HG02759 (cell line): Measurements from ENCODE around the gene MLLT10.
"Not testable (repeated sequence)": the region's sequence is repeated elsewhere in the genome, so short reads cannot be mapped to it uniquely, and the experiment has no call there.

Experiments used
- ATAC-seq: cut with Tn5 transposase; IDR thresholded peaks from one replicate; pipeline ENCODE4 v1.9.1; 2021; ENCODE audit warnings: mild to moderate bottlenecking, moderate library complexity; ENCODE audit not compliant: unreplicated experiment

The MLLT10 gene

DNA sequence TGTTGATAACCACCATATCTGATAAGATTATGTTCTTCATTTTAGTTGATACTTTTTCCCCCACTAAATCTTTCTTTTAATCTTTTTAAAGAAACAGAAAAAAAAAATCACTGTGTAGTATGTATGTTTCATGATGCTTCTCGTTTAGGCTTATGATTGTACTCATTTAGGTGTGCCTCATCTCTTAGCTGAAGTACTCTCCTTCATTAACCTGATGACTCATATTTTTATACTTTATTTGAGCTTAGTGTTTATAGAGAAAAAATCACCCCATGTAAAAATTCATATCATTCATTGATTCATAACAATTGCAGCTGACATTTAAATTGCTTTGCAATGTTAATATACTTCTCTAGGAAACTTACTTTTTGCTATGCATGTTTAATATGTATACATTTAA lies 158.9 kb downstream of the MLLT10 start:
- no peak for ATAC-seq

DNA sequence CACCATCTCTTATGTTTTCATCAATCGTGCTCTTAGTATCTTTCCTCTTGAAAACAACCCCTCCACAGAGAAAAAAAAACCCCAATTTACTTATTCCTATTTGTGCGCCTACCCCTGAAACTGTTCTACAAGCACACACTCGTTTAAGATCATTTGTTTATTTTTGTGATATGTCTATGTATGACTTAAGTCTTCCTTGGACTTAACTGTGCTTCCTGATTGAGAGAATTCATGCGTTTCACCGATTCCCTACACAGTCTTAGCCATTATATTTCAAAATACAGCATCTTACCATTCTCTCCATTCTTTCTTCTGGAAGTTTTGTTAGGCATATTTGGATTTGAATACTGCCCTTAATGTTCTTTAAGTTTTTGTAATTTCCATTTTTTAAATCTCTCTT lies 159.4 kb downstream of the MLLT10 start:
- no peak for ATAC-seq

DNA sequence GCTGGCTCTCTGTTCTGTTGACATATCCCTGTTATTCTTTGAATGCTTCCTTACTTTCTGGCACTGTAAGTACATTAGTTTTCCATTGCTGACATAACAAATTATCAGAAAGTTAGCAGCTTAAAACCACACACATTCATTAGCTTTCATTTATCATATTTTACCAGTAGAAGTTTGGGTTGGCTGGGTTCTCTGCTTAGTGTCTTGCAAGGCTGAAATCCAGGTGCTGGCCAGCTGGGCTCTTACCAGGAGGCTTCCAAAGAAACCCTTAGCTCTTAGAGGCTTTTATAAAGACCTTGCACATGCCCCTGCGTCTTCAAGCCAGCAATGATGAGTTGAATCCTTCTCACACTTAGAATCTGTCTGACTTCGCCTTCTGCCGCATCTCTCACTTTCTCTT lies 160.6 kb downstream of the MLLT10 start:
- no peak for ATAC-seq

DNA sequence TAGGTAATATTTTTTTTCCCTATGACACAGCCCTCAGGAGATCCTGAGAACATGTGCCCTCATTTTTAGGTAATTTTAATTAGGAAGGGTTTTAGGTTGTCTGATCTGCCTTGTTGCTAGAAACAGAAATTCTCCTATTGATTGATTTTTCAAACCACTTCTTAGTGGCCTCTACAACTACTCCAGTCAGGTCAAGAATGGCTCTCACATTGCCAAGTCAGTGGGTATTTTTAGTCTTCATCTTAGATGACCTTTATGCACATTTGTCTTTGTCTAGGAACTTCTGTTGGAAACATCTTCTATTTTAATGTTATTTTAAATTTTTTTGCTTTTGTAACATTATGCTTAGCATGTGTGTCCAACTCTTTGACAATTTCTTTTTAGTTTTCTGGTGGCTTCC lies 162.3 kb downstream of the MLLT10 start:
- no peak for ATAC-seq

DNA sequence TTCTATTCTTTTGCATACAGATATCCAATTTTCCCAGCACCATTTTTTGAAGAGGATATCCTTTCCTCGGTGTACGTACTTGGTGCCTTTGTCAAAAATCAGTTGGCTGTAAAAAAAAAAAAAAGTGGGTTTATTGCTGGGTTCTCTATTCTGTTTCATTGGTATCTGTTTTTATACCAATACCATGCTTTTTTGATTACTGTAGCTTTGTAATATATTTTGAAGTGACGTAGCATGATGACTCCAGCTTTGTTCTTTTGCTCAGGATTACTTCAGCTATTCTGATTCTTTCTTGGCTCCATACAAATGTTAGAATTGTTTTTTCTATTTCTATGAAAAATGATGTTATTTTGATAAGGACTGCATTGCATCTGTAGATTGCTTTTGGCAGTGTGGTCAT lies 165.5 kb downstream of the MLLT10 start:
- no peak for ATAC-seq

DNA sequence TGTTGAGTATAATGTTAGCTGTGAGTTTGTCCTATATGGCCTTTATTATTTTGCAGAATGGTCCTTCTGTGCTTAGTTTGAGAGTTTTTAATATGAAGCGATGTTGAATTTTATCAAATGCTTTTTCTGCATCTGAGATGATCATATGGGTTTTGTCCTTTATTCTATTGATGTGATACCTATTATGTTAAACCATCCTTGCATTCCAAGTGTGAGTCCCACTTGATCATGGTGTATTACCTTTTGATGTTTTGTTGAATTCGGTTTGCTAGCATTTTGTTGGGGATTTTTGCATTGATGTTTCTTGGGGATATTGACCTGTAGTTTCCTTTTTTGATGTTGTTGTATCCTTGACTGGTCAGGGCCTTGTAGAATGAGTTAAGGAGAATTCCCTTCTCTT lies 166.4 kb downstream of the MLLT10 start:
- no peak for ATAC-seq

DNA sequence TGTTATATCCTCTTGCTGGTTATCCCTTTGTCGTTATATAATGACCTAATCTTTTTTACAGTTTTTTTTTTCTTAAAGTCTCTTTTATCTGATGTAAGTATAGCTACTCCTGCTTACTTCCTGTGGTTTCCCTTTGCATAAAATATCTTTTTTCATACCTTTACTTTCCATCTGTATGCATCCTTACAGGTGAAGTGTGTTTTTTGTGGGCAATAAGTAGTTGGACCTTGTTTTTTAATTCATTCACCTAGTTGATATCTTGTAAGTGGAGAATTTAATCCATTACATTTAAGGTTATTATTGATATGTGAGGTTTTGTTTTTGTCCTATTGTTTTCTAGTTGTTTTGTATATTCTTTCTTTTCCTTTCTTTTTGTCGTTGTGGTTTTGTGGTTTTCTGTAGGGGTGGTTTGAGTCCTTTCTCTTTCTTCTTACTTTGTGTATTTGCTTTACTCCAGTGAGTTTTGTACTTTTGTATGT lies 168.6 kb downstream of the MLLT10 start:
- peak; percentile 76 for ATAC-seq

DNA sequence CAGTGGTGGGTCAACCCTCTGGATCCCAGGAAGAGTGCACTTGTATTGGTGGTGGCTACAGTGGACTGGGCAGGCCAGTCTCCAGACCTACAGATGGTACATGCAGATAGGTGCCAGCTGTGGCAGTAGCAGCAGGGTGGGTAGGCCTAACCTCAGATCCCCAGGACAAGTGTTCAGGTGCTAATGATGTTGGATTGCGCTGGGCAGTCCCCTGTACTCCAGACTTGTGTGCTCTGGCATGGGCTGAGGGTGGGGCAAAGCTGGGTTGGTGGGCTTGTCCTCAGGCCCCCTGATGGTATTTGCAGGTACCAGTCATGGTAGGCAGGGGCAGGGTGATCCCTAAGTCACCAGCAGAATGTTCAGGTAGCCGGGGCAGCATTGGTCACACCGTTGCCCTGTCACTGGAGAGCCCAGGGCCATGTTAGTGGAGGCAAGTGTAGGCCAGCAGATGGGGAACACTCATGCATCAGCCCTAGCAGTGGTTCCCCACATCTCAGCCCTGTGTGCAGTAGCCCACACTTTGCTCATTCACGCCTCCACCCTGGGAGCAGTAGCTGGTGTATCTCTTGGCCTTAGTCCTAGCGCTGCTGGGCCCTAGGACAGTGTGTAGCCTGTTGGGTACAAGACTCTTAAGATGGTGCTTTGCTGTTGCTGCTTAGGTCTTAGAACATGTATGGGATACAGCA lies 171.3 kb downstream of the MLLT10 start:
- no peak for ATAC-seq

DNA sequence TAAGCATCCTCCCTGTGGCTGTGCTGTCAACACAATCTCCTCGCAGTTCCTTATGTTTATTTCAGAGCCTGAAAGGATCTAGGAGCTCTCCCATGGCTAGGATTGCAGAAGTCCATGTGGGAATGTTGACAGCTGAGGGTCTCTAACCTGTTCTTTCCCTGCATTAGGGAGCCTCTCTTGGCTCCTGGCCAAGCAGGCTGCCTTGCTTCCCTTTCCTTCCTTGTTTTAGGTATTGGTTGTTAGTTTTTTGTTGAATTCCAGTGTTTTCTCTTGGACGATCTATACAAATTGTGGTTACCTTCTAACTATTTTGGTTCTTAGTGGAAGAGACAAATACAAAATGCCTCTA lies 171.8 kb downstream of the MLLT10 start:
- ATAC-seq: no peak

DNA sequence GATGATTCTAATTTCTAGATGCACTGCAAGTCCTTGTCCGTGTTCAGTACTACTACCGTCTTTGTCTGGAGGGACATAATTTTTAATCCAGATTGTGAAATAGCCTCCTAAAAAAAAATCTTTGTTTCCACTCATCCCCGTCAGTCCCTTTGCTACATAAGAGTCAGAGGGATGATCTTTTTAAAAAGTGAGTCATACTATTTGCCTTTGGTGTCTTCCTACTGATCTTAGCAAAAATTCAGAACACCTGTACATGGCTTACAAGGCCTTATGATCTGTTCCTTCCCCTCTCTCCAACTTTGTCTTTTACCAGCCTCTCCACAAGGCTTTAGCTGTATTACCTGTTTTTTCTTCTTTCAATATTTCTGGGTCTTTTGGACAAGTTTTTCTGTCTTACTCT lies 173.5 kb downstream of the MLLT10 start:
- no peak for ATAC-seq

DNA sequence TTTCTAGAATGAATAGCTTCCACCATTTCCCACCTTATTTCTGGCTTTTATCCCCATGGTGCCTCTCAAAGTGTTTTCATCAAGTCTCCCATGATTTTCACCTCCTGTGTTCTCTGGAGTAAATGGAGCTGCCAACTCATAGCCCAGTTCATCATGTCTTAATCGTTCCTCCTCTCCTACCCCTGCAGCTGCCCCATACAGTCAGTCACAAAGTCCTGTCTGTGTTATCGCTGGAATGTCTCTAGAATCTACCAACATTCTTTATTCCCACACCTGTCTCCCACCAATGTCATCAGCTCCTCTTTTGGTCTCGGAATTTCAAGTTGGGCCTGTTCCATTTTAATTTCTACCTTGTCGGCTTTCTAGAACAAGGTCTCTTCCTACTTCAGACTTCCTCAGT lies 178.9 kb downstream of the MLLT10 start:
- ATAC-seq: no peak

DNA sequence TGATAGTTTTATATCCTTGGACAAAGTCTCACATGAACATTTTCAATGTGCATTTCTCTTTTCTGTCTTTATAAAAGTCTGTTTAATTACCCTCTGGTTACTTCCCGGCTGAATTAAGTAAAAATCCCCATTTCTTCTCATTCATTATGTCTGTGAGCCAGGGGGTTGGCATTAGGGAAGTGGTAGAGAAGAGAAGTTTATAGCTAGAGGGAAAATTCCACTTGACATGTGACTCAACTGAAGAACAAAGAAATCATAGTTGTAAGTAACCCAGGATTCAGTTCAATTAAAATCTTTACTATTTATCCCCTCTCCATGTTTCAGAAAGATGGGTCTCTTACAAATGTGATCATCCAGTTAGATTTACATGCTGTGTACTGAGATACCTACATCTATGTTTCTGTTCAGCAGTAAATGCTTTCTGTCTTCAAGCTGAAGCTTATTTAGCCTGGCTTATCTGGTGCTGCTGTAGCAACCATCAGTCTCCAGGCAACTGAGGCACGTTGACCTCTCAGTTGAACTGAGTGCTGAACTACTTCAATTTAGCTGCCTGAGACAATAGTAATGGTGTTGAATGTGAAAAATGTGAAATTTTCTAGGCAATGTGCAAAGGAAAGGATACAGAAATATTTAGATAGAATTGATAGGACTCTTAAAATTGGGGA lies 181.6 kb downstream of the MLLT10 start:
- no peak for ATAC-seq

DNA sequence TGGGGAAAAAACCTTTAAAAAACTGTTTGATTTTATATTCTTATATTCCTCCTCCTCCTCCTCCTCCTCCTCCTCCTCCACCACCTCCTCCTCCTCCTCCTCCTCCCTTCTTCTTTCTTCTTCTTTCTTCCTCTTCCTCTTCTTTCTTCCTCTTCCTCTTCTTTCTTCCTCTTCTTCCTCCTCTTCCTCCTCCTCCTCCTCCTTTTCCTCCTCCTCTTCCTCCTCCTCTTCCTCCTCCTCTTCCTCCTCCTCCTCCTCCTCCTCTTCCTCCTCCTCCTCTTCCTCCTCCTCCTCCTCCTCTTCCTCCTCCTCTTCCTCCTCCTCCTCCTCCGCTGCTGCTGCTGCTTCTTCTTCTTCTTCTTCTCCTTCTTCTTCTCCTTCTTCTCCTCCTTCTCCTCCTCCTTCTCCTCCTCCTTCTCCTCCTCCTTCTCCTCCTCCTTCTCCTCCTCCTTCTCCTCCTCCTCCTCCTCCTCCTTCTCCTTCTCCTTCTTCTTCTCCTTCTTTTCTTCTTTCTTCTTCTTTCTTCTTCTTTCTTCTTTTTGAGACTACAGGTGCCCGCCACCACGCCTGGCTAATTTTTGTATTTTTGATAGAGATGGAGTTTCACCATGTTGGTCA lies 183.5 kb downstream of the MLLT10 start:
- ATAC-seq: not testable (repeated sequence)

DNA sequence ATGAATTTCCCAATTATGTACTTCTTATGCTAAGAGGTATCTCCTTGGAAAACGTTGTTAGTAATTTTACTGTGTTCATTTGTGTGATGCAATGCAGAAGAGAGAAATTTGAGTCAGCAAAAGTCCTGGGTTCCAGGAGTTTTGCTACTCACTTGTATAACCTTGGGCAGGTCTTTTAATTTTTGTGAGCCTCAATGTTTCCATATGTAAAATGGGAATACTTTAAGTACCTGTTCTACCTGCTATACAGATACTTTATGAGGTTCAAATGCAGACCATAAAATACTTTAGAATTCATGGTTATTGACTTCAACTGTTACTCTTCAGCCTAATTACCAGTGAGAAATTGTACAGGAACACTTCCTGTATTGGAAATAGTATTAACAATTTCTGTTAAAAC lies 185.5 kb downstream of the MLLT10 start:
- no peak for ATAC-seq

DNA sequence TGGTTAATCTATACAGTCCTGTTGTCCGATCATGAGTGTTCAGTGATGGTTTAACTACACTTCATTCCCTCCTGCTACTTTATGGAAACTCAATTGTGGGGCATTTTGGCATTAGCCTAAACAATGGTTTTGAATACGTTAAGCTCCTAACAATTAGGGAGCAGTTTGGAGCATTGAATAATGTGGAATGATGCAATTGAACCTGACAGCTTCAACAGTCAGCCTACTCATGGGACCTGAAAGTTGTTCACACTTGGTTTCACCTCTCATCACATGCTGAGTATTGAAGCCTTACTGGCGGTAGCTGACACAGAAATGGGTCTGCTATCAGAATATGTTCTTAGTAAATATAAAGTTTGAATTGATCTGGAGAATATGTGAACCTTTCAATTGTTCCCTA lies 186.1 kb downstream of the MLLT10 start:
- ATAC-seq: no peak

DNA sequence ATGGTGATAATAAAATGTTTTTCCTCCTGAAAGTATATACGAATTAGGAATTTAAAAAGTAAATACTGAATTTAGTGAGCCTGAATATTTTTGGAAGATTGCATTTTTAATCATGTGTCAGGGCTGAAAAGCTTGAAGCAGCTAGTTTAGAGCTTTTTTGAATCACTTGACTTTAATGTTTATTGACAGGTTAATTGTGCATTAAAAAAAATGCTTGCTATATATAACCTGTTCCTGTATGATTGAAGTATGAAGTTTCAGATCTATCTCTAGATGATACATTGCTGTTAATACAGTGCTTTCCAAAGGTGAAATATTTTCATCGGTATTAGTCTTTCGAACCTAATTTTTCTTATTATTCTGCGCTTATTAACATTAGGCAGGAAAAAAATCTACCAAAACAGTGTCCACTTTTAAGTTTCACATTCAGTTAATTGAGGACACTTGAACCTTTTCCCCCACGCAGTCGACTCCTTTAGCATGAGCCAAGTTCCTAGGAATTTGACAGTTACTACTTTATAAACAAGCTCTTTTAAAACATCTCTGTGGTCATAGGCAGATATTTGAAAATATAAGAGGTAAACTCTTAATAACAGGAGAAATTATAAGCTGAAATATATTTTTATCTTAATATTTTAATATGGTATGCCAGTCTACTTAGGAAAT lies 187.1 kb downstream of the MLLT10 start:
- no peak for ATAC-seq

DNA sequence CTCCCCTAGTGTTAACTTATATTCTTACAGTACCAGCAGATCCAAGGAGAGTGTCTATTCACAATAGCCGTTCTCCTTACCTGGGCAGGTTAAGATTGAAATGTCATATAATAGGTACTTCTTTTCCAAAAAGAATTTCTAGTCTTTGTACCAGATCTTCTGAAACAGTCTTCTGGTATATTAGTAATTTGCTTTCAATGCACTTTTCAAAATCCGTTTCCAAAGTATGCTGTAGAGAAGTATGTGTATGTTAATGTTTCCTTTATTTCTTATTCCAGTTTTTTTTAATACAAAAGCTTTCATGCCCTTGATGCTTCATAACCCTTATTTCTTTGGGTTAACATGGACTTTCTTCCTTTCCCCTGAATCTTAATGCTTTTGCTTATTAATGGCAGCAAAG lies 188.2 kb downstream of the MLLT10 start:
- no peak for ATAC-seq

DNA sequence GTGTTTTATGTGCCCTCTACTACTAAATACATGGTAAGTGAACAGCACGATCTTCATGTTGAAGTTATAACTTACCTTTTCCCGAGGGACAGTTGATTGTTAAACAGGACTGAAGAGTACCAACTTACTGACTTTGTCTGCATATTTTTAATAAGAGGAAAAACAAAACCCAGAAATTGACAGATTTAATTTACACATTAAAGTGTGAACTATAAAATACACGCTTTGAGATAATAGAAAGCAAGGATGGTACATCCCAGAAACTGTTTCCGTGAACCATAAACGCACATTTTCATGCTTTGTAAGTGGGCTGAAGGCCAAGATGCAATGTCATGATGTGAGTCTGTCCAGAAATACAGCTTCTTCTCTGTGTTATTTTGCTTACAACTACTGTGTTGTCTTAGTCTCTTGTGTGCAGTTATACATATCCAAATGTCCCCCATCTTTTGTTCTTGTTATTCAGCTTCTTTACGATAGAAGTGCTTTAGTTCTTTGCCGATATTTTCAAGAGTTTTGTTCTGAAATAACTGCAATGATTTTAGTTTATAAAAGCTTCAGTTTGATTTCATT lies 190.1 kb downstream of the MLLT10 start:
- no peak for ATAC-seq

DNA sequence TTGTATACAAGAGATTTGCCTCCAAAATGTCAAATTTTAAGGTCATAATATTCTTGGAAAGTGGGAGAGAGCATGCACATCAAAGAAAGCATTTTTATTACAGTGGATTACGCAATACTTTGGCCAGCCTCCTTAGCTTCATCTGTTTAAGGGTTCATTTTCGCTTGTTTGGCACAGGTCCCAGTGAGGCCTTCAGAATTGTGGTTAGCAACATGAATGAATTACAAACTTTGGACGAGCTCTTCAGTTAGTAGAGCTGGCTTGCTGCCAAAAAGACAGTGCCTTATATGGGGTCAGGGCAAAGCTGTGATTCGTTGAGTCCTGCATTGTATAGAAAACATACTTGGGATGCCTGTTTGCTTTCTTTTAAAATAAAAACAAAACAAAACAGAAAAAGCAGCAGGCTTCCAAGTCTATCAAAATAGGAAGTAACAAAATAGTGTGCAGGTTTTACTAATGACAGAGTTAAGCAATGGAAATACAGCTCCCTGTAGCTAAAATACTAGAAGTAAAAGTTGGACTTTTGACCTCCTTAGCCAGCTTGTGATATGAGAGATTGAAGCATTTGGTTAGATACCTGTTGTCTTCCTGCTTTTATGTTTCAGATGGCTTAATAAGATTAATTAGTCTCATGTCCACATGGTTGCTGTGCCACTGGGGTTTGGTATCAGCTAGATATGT lies 190.8 kb downstream of the MLLT10 start:
- peak; percentile 92 for ATAC-seq

DNA sequence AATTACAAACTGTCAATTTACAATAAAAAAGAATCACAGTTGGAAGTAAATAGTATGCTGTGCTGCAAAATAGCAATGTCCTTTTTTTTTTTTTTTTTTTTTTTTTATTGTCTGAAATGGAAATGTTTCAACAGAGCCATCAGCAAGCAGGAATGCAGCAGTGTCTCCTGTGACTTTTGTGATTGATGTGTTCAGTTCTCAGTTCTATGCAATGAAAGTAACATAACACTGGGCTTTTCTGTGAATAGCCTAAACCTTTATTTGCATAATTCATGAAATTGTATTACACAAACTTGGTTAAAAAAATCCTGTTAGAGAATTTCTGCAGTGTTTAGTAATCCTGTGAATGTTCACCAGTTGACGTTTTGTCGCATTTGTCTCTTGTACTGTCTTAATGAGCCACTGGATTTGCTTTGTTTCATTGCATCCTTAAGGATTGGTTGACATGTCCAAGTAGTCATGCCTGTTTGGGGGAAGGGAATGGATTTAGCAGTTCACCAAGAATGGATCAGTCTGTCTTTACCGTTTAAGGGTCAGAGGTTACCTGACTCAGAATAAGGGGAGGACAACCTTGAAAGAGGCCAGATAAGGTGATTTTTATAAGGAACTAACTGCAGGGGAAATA lies 192.7 kb downstream of the MLLT10 start:
- ATAC-seq: no peak
